Measurements from ENCODE around the gene CCDC187. TPM values are rescaled to one million over a fixed set of nuclear protein-coding genes. Genes with fewer than 3 reads are reported as not detected.
A peak's percentile ranks its signal among the peaks of the same experiment; 100 is the strongest.

Gene CCDC187
- total RNA-seq, 1 experiment from 2014 or later = not detected

DNA sequence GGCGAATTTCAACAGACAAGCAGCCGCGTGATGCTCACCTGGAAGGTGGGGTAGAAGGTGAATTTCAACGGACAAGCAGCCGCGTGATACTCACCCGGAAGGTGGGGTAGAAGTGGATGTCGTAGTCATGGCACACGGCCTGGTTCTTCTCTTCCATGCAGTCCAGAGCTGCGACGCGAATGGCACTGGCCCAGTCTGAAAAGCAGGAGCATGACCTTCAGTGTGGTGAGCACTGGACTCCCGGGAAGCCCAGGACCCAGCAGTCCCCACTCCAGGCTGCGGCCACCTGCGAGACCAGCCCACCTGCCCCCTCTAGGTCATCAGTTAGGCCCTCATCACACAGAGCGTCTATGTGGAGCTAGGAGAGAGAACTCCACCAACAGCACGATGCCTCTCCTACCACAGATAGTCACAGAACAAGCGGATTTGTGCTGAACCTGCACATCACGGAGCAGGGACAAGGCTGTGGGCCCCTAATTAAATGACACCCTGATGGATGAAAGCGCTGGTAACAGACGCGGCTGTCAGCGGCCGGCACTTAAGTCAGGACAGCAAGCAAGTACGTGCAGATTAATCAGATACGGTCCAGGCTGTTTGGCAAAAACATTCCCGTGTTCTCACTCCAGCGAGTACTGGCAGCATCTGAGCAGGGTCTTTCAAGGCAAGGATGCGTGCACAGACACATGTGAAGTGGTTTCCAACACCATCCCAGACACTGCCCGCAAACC is 77.0 kb downstream of the CCDC187 start:
- DNase-seq (ENCODE audit: low read depth) = no peak

DNA sequence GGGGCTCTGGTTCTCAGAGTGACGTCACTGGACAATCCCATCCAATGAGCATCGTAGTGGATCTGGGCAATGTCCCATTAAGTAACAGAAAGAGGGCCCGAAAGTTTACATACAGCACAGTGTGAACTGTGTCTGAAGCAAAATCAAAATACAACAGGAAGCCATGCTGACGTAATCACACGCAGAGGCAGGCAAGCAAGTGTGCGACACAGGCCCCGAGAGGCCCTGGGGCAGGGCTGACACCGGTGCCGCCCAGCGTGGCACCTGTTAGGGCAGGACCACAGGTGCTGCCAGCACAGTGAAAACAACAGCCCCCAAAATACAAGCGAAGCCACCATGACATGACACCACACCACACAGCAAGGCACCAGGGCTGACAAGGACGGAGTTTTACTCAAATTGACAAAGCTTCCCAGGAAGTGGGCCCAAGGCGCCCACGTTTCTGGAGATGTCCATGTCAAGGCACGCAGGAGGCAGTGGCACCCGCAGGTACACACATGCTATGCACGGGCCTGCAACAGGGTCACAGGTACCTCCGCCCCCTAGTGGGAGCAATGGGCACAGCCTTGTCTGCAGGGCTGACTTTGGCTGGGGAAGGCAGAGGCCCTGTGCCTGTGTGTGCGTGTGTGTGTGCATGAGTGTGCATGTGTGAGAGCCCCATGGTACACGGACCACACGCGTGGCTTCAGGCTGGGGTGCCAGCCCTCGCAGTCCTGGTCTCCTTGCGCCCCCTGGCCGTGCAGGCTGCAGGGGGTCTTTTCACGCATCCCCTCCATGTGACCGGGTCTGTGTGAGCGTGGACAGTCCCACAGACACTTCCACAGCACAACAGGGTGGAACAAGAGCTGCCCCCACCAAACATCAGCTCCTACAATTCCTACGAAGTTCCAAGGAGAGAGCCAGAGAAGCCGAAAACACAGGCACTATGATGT is 77.9 kb downstream of the CCDC187 start:
- DNase-seq (ENCODE audit: low read depth) = peak; percentile 30

DNA sequence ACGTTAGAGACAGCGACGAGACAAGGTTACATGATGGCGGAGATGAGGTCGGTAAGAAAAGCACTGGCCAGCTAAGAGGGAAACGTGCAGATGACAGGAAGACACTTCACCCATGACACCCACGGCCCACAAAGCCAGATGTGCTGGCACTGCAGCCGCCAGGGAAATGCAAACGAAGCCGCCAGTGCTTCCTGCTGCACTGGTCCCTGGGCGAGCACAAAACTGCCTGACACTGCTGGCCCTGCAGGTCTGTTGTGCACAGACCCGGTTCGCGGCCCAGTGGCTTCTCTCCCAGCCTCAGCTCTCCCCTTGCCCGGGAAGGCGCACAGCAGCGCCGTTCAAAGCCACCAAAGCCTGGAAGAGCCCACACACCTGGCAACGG is 78.5 kb downstream of the CCDC187 start:
- no peak for DNase-seq (ENCODE audit: low read depth)

DNA sequence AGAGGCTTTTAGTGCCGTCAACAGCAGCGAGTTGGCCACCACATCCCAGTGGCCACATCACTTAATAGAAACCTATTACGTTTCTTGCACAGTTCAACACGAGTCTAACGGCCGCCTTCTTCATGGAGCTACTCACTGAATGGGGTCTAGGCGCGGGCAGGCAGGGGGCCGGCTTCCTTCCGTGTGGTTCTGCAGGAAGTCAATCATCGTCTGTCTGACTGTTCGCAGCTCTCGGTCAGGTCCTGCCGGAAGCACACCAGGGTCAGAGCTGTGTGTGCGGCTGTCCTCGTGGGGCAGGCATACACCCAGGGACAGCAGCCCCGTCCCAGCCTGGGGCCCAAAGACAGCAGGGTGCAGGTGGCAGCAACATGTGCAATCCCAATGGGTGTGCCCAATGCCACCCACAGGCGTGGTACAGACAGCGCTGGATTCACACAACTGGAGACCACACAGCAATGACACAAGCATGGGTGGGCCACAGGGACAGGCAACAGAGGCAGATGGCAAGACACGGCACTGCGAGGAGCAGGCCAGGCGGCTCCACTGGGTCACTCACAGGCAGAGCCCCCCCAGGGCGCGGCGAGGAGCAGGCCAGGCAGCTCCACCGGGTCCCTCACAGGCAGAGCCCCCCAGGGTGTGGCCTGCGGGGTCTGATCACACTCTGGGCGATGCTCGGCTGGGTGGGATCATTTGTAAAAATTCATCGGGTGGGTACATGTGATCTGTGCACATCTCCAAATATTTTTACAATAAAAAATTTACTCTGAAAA is 79.8 kb downstream of the CCDC187 start:
- no peak for DNase-seq (ENCODE audit: low read depth)

DNA sequence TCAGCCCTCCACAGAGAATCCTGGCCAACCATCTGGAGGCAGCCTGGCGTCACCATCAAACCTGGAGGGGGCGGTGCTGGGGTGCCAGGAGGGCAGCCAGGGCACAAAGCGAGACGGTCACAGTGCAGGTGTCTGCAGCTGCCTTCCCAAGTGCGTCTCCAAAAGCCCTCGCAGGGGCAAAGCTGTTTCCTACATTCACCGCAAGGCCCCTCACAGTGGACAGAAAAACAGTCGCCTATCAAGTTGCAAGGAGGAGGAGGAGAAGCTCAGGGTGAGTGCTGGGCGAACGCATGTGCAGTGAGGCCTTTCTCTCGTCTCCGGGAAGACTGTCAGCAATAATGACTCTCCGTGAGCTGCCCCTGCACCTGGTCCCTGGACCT is 81.0 kb downstream of the CCDC187 start:
- no peak for DNase-seq (ENCODE audit: low read depth)

DNA sequence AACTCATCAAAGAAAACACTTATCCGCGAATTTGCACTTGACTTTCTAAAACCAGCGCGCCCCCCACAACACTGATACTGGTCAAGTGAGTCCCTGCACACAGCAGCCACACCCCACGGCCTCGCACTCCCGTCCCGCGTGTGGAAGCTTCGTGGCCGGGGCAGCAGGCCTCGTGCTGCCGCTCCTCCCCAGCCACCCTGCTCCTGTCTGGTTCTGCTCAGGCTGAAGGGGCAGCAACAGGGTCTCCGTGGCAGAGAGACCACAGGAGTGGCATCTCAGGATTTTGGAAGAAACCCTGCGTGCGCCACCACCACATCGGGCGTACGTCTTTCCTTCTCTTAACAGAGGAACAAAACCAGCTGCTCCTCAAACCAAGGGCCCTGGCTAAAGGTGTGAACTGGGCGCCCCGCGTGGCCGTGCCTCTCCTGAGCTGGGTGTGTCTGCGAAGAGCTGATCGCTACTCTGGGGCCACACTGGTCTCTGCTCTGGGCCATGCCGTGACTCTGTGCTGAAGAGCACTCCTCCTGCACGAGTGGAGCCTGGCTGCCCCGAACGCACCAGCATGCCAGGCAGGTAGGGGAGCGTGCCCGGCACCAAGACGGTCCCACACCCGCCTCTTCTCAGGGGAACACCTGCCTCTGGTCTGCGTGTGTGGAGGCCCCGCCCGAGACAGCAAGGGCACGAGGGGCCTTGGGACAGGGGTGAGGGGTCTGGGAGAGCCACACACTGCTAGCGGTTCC is 81.6 kb downstream of the CCDC187 start:
- no peak for DNase-seq (ENCODE audit: low read depth)

DNA sequence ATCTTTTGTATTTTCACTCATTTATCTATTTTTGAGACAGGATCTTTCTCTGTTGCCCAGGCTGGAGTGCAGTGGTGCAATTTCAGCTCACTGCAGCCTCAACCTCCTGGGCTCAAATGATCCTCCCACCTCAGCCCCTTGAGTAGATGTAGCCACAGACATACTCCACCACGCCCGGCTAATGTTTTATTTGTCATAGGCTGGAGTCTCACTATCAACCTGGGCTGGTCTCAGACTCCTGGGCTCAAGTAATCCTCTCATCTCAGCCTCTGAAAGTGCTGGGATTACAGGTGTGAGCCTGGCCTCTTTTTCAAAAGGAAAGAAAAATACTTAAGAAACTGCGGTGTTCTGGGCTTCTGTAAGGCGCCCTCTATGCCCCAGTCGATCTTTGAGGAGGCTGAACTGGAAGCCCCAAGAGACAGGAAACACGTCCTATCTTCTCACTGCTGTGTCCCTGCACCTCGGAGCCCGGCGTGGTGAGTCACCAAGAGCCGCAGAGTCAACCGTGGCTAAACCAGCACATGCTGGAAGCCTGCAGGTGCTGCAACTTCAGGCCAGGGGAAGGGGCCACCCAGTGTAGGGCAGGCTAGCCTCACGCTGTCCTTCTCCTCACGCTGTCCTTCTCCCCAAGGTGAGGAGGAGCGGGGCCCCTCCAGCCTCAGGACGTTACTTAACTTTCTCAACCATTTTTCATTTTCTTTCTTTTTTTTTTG is 83.7 kb downstream of the CCDC187 start:
- peak; percentile 20 for DNase-seq (ENCODE audit: low read depth)

DNA sequence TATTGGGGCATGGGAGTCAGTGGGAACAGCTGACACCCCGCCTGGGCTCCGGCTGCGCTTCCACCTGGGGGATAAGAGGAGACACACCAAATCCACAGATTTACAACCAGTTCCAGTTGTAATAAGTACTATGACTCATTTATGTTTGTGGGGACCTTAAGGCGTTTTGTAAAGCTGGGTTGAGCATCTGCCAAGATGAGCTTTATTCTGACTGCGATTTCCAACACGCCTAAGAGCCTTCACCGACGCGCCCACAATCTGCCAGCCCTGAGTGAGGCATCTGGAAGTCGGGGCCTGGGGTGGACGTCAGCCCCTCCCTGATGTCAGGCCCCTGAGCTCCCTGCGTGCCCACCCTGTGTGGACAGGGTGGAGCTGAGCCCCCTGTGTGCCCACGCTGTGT is 84.6 kb downstream of the CCDC187 start:
- peak; percentile 32 for DNase-seq (ENCODE audit: low read depth)

DNA sequence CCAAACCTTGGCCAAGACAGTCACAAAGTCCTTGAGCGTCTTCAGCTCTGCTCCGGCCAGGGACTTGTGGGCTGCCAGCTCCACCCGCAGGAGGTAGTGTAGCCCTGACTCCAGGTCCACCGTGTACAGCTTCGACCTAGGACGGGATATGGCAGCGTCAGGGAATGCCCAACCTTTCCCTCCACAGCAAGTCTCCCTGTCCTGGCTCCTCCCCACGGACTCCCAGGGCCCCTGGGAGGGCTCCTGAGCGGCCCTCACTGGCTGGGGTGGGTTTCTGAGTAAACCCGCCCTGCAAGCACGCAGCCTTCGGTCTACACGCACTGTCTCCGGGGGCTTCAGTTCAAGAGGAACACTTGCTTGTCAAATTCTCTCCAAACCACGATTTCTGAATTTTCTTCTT is 85.2 kb downstream of the CCDC187 start:
- DNase-seq (ENCODE audit: low read depth) = no peak

DNA sequence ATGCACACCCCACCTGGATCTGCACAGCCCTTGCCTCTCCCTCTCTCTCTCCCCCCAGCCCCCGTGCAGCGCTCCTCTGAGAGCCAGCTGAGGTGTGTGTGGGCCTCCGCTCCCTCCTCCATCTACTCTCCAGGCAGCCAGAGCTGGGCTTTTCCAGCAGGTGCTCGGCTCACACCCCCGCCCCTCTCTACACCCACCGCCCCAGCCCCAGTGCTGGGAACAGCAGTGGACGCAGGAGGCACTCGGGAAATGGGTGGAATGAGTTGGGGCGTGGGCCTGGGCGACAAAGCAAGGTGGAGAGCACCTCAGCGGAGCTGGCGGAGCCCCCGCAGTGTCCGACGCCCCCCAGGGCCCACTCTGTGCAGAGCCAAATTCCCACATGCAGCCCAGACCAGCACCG is 85.6 kb downstream of the CCDC187 start:
- no peak for DNase-seq (ENCODE audit: low read depth)

DNA sequence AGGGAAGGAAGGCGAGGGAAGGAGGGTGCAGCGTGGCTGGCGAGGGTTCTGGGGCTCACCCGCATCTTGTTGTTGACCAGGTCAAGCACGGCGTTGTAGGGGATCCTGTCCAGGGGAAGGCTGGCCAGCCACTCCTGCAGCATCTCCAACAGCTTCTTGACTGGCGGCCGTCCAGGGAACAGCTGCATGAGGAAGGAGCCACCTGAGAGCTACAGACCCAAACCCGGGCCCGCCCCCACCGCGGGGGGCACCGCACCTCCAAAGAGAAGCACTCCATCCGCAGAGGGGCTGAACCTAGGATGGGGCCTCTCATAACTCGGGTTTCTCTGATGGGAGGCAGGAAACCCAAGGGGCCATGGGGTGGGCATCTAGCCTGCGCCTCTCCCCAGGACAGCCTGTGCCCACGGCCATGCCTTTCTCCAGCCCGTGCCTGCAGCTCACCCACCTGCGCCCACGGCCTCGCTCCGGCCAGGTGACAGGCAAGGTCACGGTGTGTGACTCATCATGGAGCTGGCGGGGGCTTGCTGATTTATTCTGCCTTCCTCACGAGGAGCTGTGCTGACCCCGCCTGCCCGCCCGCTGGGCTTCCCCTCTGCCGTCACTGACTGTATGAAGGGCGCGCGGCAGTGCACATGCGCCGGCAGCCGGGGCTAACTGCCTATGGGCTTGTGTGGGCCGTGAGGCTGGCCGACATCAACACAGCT is 87.2 kb downstream of the CCDC187 start:
- DNase-seq (ENCODE audit: low read depth) = no peak

DNA sequence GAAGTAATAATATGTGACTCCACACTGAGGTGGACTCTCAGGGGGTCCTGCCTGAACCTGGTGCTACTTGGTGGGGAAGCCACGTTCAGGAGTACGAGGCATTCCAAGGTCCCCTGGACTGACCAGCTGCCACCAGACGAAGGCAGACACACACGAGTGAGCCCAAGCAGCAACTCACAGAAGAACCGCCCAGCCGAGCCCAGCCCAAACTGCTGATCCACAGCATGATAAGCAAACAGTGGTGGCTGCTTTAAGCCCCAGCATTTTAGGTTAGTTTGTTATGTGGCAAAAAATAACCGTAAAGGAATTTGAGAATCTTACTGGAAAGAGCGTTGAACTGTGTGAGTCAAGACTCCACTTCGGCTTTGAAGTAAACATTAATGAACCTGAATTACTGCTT is 90.2 kb downstream of the CCDC187 start:
- no peak for DNase-seq (ENCODE audit: low read depth)

DNA sequence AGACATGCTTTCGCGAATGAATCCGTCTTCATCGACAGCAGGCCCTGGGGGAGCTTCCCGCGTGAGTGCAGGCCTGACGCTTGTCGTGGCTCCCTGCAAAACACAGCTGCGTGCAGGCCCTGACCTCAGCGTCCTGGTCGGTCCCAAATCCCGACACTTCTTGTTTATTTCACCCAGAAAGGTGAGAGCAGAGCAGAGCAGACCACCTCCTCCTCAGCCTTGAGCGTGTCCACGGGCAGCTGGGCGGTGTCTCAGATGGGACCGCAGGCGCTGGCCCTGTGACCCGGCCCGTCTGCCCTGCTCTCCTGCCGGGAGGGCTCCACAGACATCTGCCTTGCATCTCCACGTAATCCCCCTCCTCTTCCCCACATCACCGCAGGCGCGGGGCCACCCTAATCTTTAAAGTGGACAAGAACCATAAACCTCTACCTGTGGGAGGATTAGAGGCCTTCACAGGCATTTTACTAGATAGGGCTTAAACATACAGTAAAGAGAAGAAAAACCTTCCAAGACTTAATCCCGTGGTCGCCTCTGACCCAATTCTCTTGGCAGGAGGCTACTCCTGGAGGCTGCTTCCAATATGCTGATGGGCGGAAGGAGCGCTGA is 91.4 kb downstream of the CCDC187 start:
- no peak for DNase-seq (ENCODE audit: low read depth)

DNA sequence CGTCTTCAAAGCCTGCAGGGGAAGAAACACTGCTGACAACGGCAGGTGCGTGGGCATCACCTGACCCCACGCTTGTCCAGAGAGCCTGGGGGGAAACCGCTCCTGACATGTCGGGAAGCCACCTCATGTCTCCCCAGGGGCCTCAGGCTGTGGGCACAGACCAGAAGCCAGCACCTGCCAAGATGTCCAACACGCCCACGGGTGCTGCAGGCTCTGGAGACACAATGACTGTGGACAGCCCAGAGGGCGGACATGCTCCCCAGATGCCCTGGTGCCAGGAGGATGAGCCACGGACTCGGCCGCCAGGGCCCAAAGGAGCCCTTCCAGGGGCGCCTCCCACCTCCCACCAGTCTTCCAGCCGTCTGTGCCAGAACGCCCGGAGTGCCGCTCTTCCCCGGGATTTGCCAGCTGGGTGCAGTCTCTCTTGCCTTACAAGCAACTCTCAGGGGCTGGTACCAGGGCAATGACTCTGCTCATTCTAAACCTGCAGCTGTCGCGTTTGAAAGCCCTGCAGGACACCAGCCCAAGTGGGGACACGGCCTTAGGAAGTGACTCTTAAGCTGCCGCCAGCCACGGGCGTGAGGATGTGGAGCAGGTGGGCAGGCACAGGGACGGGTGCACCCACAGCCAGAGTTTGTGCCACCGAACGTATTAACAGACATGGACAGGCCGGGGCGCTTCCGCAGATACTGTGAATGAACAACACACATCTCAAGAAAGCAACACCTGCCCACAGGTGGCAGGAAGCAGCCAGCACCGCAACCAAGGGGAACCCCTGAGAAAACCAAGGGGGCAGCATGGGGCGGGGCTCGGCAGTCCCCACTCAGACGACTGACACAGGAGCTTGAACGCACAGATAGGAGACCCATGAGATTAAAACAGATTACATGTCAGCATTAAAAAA is 92.2 kb downstream of the CCDC187 start:
- no peak for DNase-seq (ENCODE audit: low read depth)

DNA sequence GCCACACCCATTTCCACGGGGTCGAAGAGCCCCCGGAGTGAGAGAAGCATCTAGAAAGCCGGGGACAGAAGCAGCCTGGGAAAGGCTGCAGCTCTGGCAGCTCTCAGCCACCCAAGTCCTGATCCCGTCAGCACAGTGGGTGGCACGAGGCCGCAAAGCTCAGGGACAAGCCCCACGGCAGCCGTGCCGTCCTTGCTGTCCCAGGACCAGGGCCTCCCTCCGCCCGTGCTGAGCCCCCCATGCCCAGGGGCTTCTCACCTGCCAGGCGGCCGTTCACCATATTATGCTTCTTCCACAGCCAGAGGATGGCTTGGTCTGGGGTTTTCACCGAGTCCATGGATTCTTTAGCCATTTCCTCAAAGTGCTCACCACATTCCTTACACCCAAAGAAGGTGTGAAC is 92.9 kb downstream of the CCDC187 start:
- no peak for DNase-seq (ENCODE audit: low read depth)

DNA sequence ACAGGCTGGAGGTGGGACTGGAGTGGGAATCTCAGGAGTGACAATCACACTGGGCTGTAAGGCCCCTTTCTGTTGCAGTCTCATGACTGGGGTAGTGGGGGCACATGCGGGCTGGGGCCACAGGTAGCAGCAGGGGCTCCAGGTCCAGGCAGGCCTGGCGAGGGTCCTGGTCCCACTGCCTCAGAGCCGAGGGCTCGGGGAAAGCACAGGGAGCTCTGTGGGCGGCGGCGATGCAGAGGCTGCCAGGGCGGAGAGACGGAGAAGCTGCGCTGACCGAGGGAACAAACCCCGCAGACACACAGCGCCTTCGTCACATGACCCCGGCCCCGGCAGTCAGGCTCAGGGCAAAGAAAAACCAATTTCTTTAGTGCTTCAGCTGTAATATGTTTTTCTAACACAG is 93.6 kb downstream of the CCDC187 start:
- DNase-seq (ENCODE audit: low read depth) = no peak

DNA sequence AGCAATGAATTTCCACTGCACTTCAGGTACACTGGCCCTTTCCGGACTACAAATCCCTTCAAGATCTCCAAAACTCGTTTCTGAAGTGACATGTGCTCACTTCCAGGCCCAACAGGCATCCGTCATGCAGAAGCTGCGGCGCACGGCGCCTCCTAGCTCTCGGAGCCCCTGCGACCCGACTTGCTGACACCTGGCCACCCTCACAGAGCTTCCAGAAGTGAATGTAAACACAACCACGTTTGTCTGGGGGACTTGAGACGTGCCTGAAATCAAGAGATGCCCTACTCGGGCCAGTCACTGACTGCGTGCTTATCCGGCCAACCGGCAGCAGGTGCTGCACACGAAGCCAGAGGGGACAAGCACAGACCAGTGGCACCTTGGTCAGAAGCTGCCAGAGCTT is 94.1 kb downstream of the CCDC187 start:
- no peak for DNase-seq (ENCODE audit: low read depth)

DNA sequence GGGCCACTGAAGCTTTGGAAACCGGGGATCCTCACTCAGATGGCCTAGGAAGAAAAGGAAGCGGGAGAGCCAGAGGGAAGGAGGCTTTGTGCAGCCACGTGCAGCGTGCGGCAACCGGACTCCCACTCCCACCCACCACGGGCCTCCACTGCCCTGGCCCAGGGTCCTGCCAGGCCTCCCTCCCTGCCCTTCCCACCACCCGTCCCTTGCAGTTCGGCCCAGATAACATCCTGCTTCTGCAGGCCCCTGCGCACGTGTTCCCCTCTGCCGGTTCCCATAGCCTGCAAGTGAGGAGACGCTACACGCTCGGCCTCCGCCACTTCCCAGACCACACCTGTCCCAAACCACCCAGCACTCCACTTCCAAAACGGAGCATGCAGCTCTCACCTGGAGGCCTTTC is 94.7 kb downstream of the CCDC187 start:
- DNase-seq (ENCODE audit: low read depth) = no peak

DNA sequence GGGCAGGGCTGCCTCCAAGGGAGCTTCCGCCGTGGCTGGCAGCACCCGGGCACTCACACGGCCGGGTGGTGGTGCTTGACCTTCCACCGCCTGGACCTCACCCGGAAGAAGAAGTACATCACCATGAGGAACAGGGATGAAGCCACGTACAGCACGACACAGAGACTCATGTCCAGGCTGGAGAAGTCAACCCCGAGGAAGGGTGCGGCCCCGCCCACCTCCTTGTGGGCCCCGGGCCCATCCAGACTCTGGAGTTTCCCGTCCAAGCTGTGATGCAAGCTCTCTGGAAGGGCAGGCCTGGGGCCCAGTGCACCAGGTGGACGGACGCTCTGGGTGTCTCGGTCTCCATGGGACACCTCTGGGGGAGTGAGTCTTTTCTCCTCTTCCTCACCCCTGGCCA is 95.2 kb downstream of the CCDC187 start:
- DNase-seq (ENCODE audit: low read depth) = no peak

All from LHCN-M2 (cell line).